ENCODE results near the gene AGFG2. TPM values are rescaled to one million over a fixed set of nuclear protein-coding genes. Genes with fewer than 3 reads are reported as not detected.

The AGFG2 gene
- total RNA-seq, 1 experiment from 2014 or later = 11.2 TPM

DNA sequence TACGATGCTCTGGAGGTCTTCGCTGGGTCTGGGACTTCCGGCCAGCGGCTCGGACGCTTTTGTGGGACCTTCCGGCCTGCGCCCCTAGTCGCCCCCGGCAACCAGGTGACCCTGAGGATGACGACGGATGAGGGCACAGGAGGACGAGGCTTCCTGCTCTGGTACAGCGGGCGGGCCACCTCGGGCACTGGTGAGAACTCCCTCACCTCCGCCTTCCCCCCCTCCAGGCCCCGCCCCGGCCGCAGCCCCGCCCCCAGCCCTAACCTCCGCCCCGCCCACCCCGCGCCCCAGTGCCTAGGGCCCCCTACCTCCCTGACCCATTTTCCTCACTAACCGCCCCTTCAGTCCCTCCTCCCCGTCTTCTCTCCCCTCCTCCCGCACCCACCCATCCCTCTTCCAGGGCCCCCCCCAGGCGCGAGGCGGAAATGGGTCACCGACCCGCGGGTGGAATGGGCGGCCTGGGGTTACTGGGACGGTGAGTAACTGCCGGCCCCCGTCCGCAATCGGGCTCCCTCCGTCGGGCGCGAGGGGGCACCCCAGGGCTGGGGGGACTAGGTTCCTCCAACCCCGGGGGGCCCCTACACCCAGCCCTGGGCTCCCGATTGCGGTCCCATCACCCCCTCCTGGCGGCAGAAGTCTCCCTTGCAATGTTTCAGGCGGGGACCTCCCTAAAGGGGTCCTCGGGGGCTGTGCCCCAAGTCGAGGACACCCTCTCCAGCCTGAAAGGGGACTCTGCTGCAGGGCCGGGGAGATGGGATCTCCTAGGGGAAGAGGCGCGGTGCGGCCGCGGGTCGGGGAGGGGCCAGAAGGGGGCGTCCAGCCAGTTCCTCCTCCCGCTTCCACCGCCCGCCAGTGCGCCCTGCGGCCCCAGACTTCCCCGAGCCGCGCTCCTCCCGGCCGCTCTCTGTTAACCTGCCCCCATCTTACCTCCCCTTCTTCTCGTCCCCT is 65.3 kb downstream of the AGFG2 start:
- WGBS (ENCODE audit: extremely low coverage, insufficient read length, low lambda C conversion rate) = no CpG with 5 or more reads among the region's 70 CpGs
- H2AK5ac ChIP-seq (ENCODE audit: insufficient read length, low read length) = no peak overlapping the region
- no peaks in the 10 kb centered on the region for H3K79me1 ChIP-seq (ENCODE audit: insufficient read depth, low read depth, low read length, poor library complexity, severe bottlenecking)
- H3K4ac ChIP-seq (ENCODE audit: low read depth, low read length) = no peak overlapping the region
- H3T11ph ChIP-seq (ENCODE audit: low read length) = no peak overlapping the region
- H2BK15ac ChIP-seq (ENCODE audit: low read depth, low read length) = no peak overlapping the region
- H3K4me1 ChIP-seq (ENCODE audit: insufficient read depth, low read length) = peaks cover 4% of the 10 kb centered on the region; the same call in 1 of the 2 replicates
- H3K14ac ChIP-seq (ENCODE audit: insufficient read depth, low read length) = no peak overlapping the region; the same call in 1 of the 2 replicates
- H2BK120ac ChIP-seq (ENCODE audit: low read depth, low read length, poor library complexity, severe bottlenecking) = no peak overlapping the region
- H3K4me1 Mint-ChIP-seq = peaks cover 30 to 50% of the 10 kb centered on the region in 2 experiments
- no peak overlapping the region for H3K27ac ChIP-seq (ENCODE audit: insufficient read length, low read depth, low read length)
- no peak overlapping the region for H4K91ac ChIP-seq (ENCODE audit: insufficient read length, low read depth, low read length)
- peak overlapping the region; percentile 53 for H3K9ac ChIP-seq (ENCODE audit: extremely low read depth, insufficient read length, low read length)
- no peak overlapping the region for H2BK20ac ChIP-seq (ENCODE audit: low read depth, low read length, poor library complexity, severe bottlenecking)
- peak; percentile 91 for DNase-seq
- no peaks in the 10 kb centered on the region for H3K9me3 Mint-ChIP-seq
- peaks cover 35% of the 10 kb centered on the region for H3K23me2 ChIP-seq (ENCODE audit: insufficient read length, low read depth, low read length, poor library complexity, severe bottlenecking)
- peak overlapping the region; percentile 93 for H3K4me2 ChIP-seq (ENCODE audit: insufficient read depth, insufficient read length, low read length)
- H2BK5ac ChIP-seq (ENCODE audit: insufficient read length, low read length) = no peak overlapping the region
- H3K56ac ChIP-seq (ENCODE audit: insufficient read length, low read depth, low read length) = no peak overlapping the region
- H3K27ac Mint-ChIP-seq = peak overlapping the region; percentile 84 to 95 (median 92); a peak in 5 of 7 replicates
- no peaks in the 10 kb centered on the region for H4K20me1 ChIP-seq (ENCODE audit: control insufficient read depth, insufficient read depth, insufficient read length)
- no peak overlapping the region for H3K23ac ChIP-seq (ENCODE audit: insufficient read length, low read depth, low read length)
- no peaks in the 10 kb centered on the region for H3K79me2 ChIP-seq (ENCODE audit: insufficient read depth, low read length)
- peaks cover 0 to 27% (median 13%) of the 10 kb centered on the region in 3 experiments; a peak in 5 of 7 replicates for H3K36me3 Mint-ChIP-seq (ENCODE audit: insufficient read depth in 1 of 3, low read depth in 3 of 3)
- H3K18ac ChIP-seq (ENCODE audit: insufficient read length, low read depth, low read length) = peak overlapping the region; percentile 13
- no peak overlapping the region for H2BK12ac ChIP-seq (ENCODE audit: insufficient read length, low read depth, low read length)
- no peak overlapping the region for H2AFZ ChIP-seq (ENCODE audit: low read length)
- H4K5ac ChIP-seq (ENCODE audit: insufficient read length, low read depth, low read length) = no peak overlapping the region
- TF ChIP-seq, protein P1, sequence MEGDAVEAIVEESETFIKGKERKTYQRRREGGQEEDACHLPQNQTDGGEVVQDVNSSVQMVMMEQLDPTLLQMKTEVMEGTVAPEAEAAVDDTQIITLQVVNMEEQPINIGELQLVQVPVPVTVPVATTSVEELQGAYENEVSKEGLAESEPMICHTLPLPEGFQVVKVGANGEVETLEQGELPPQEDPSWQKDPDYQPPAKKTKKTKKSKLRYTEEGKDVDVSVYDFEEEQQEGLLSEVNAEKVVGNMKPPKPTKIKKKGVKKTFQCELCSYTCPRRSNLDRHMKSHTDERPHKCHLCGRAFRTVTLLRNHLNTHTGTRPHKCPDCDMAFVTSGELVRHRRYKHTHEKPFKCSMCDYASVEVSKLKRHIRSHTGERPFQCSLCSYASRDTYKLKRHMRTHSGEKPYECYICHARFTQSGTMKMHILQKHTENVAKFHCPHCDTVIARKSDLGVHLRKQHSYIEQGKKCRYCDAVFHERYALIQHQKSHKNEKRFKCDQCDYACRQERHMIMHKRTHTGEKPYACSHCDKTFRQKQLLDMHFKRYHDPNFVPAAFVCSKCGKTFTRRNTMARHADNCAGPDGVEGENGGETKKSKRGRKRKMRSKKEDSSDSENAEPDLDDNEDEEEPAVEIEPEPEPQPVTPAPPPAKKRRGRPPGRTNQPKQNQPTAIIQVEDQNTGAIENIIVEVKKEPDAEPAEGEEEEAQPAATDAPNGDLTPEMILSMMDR (conservative IDR thresholded peaks at IDR 0.05) = peak; percentile 61
- no peaks in the 10 kb centered on the region for H3K27me3 ChIP-seq (ENCODE audit: insufficient read depth, low read length)
- H3K9me3 ChIP-seq (ENCODE audit: control insufficient read depth, low read depth, low read length) = no peaks in the 10 kb centered on the region
- peak overlapping the region; percentile 73 to 89 for H3K4me3 Mint-ChIP-seq
- no peak overlapping the region for H4K8ac ChIP-seq (replicated peaks; ENCODE audit: insufficient read length, low read depth, low read length)
- H3K27me3 Mint-ChIP-seq (ENCODE audit: low read depth) = peaks cover 25% of the 10 kb centered on the region
